ENCODE results near the gene COL4A1. TPM values are rescaled to one million over a fixed set of nuclear protein-coding genes. Genes with fewer than 3 reads are reported as not detected.

Gene COL4A1
- total RNA-seq, 3 donors from 2014 or later: 118 to 1,008 (median 370) TPM

DNA sequence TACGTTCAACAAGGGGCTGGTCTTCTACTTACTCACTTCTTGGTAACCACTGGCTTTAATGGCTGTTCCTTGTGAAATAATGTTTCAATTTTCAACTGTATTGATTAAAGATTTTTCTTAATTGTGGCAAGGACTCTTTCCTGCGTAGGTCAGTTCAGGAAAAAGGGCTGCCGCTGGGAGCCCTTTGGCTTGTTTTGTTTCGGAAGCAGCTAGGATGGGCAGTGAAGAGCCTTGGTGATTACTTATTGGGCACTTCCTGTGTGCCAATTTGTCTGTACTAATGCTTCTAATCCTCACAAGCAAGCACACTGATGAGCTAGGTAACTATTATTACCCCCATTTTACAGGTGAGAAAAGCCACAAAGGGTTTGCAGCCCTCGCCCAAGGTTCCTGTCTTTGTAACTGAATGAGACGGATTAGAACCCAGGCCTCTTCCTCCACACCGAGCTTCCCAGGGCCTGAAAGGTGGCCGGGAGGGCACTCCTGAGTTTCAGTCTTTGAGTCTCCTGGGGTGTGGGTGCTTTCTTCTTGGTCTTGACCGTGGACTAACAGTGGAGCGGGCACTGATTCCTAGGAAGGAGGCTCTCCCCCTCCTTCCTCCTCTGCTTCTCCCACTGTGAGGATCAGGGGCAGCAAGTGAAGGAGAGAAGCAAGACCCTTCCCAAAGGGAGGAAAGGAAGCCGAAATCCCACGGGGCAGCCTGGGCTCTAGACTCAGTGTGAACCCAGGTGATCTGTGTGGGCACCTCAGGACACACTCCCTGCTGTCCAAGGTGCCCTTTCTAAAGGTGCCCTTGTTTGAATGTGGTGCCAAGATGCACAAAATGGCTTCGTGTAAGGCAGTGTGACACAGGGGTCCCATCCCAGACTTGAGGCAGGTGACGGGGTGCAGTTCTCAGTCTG, 3.8 kb upstream of the COL4A1 start:
- intact Hi-C loops (cut with DNase I; ENCODE audit: low total_unique reads): no loop called here

DNA sequence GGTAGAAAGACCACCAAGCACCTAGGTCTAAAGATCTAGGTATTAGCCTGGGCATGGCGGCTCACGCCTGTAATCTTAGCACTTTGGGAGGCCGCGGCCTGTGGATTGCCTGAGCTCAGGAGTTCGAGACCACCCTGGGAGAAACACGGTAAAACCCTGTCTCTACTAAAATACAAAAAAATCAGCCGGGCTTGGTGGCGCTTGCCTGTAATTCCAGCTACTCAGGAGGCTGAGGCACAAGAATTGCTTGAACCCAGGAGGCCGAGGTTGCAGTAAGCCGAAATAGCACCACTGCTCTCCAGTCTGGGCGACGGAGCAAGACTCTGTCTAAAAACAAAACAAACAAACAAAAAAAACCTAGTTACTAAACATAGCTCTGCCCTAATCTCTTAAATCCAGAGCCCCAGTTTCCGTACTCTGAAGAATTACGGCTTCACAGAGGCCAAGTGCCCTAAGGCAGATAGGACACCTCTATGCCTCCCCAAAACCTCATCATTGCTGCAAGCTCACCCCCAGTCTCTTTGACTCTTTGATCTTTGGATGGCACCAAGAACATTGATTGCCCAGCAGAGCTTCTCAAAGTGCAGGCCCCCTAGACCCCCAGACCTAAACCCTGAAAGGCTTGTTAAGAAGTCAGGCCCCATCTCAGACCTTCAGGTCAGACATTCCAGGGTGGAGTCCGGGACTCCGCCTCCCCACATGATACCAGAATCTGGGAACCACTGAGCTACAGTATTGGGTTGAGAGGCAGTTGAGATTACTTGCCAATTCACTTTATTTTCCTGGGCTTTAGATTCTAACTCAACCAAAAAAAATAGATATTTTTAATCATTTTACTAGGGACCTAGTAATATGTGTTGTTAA, 2.9 kb upstream of the COL4A1 start:
- H3K4me3 ChIP-seq: peak overlapping the region; percentile 64 to 96 (median 78)
- intact Hi-C loops (cut with DNase I; ENCODE audit: low total_unique reads): no loop called here
- TF ChIP-seq, protein P1, sequence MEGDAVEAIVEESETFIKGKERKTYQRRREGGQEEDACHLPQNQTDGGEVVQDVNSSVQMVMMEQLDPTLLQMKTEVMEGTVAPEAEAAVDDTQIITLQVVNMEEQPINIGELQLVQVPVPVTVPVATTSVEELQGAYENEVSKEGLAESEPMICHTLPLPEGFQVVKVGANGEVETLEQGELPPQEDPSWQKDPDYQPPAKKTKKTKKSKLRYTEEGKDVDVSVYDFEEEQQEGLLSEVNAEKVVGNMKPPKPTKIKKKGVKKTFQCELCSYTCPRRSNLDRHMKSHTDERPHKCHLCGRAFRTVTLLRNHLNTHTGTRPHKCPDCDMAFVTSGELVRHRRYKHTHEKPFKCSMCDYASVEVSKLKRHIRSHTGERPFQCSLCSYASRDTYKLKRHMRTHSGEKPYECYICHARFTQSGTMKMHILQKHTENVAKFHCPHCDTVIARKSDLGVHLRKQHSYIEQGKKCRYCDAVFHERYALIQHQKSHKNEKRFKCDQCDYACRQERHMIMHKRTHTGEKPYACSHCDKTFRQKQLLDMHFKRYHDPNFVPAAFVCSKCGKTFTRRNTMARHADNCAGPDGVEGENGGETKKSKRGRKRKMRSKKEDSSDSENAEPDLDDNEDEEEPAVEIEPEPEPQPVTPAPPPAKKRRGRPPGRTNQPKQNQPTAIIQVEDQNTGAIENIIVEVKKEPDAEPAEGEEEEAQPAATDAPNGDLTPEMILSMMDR (IDR thresholded peaks at IDR 0.05): no peak
- TF ChIP-seq POLR2AphosphoS5 (IDR thresholded peaks at IDR 0.05) (no peak), POLR2A (IDR thresholded peaks at IDR 0.05) (no peak)
- peak in 1 of 2 donors; percentile 17 for DNase-seq (ENCODE audit: low spot score in 2 of 2)
- H3K36me3 ChIP-seq: no peaks in the 10 kb centered on the region
- H3K9me3 ChIP-seq: no peaks in the 10 kb centered on the region
- H3K27me3 ChIP-seq: peaks cover 0 to 14% of the 10 kb centered on the region in 2 donors
- peak overlapping the region; percentile 87 to 96 for H3K27ac ChIP-seq
- peaks cover 0 to 3% of the 10 kb centered on the region in 2 donors for H3K4me1 ChIP-seq

More for the DNA sequence above, 3.8 kb upstream of the COL4A1 start:
- no peaks in the 10 kb centered on the region for H3K9me3 ChIP-seq
- peak in 1 of 2 donors; percentile 14 for DNase-seq (ENCODE audit: low spot score in 2 of 2)
- peaks cover 0 to 3% of the 10 kb centered on the region in 2 donors for H3K4me1 ChIP-seq
- H3K4me3 ChIP-seq: peak overlapping the region; percentile 3 to 96 (median 20)
- peaks cover 0 to 14% of the 10 kb centered on the region in 2 donors for H3K27me3 ChIP-seq
- H3K36me3 ChIP-seq: no peaks in the 10 kb centered on the region
- H3K27ac ChIP-seq: peak overlapping the region in 1 of 2 donors; percentile 96
- TF ChIP-seq POLR2AphosphoS5 (IDR thresholded peaks at IDR 0.05) (no peak), POLR2A (IDR thresholded peaks at IDR 0.05) (no peak)
- TF ChIP-seq, protein P1 (IDR thresholded peaks at IDR 0.05): no peak

DNA sequence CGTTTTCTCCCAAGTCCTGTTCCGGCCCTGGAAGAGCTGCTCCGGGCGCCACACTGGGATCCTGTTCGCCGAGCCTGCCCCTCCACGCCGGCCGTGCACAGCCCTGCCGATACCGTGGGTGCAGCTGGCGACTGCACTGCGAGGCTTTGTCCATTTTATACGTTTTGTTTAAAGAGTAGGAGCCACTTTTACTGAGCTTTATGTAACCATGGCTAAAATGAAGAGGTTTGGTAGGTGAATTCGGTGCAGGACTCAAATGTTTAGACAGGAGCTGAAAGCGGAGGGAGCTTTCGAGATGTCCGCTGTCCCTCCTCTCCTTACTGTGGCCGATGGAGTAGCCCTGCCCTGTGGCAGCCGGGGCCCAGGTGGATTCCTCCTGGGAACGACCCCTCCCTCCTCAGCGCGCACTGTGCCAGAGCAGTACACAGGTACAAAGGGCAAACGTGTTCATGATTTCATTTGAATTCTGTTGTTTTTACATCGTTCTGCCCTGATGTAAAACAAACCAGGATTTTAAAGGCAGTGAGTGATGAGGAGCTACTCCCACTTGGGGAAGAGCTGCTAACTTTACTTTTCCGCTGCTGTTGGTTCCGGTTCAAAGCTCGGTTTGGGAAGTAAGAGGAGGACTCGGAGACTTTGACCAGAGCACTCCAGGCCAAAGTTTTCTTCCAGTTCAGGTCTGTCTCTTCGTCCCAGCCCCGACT, 1.9 kb upstream of the COL4A1 start:
- no peak for DNase-seq (ENCODE audit: low spot score in 2 of 2)
- intact Hi-C loops (cut with DNase I; ENCODE audit: low total_unique reads): no loop called here
- Histone ChIP-seq H3K4me3 (peak overlapping the region; percentile 64 to 96 (median 78)), H3K9me3 (no peaks in the 10 kb centered on the region), H3K36me3 (no peaks in the 10 kb centered on the region), H3K27ac (peak overlapping the region; percentile 87 to 96), H3K4me1 (peaks cover 0 to 3% of the 10 kb centered on the region in 2 donors), H3K27me3 (peaks cover 0 to 14% of the 10 kb centered on the region in 2 donors)
- TF ChIP-seq POLR2AphosphoS5 (IDR thresholded peaks at IDR 0.05): no peak
- TF ChIP-seq, protein P1 (IDR thresholded peaks at IDR 0.05): no peak
- no peak for TF ChIP-seq POLR2A (IDR thresholded peaks at IDR 0.05)

- Histone ChIP-seq H3K9me3 (no peaks in the 10 kb centered on the region), H3K36me3 (no peaks in the 10 kb centered on the region), H3K27ac (peak overlapping the region; percentile 87 to 96), H3K27me3 (peaks cover 0 to 14% of the 10 kb centered on the region in 2 donors), H3K4me3 (peak overlapping the region; percentile 64 to 96 (median 78)), H3K4me1 (peaks cover 0 to 3% of the 10 kb centered on the region in 2 donors)
- intact Hi-C loops (cut with DNase I; ENCODE audit: low total_unique reads): no loop called here
- TF ChIP-seq POLR2A (IDR thresholded peaks at IDR 0.05): no peak
- peak in 1 of 3 donors; percentile 11 for TF ChIP-seq POLR2AphosphoS5 (IDR thresholded peaks at IDR 0.05)
- TF ChIP-seq, protein P1 (IDR thresholded peaks at IDR 0.05): no peak
- DNase-seq (ENCODE audit: low spot score in 2 of 2): peak in 1 of 2 donors; percentile 51
Observed at GRCh38 chr13:110307767-110308655, 1.1 kb upstream of the COL4A1 start.
